Anterior cingulate cortex (tissue), 58 donors: ENCODE results near the gene SAFB2.
A peak's percentile ranks its signal among the peaks of the same experiment; 100 is the strongest.

Experiments
- DNase-seq, 58 donors: peaks; one replicate each; lab custom pipeline; 2025; lab: John Stamatoyannopoulos, UW

SAFB2 gene

DNA sequence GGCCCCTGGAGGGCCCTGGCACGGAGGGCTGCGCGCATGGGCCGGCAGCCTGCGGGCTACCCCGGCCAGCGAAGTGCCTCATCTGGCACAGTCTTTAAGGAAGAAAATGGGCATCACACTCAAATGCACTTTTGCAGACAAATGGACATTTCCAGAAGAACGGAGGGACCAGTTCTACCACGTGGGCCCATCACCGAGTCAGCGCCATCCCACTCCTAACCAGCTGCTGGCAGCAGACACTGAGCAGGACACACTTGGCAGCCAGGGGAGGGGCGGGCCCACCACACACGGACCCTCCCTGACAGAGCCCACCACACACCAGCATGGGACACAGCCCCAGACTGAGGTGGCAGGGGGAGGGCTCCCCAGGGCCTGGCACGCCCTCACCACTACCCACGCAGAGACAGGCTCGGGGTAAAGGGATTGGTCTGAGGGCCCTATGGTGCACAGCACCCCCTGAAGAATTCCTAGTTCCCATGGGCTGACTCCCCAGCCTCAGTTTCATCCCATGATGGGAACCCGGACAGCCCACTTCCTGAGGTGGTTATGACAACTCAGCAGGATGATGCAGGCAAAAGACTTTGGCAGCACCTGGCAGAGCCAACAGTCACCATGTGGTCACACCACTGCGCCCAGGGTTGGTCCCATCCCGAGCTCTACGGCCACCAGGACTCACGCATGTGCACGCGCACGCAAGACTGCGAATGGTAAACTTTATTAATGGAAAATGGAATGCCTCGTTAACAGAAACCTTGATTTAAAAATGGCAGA is 36.1 kb downstream of the SAFB2 start:
- DNase-seq = peak in 12 of 58 donors; percentile 39 to 87 (median 66)

DNA sequence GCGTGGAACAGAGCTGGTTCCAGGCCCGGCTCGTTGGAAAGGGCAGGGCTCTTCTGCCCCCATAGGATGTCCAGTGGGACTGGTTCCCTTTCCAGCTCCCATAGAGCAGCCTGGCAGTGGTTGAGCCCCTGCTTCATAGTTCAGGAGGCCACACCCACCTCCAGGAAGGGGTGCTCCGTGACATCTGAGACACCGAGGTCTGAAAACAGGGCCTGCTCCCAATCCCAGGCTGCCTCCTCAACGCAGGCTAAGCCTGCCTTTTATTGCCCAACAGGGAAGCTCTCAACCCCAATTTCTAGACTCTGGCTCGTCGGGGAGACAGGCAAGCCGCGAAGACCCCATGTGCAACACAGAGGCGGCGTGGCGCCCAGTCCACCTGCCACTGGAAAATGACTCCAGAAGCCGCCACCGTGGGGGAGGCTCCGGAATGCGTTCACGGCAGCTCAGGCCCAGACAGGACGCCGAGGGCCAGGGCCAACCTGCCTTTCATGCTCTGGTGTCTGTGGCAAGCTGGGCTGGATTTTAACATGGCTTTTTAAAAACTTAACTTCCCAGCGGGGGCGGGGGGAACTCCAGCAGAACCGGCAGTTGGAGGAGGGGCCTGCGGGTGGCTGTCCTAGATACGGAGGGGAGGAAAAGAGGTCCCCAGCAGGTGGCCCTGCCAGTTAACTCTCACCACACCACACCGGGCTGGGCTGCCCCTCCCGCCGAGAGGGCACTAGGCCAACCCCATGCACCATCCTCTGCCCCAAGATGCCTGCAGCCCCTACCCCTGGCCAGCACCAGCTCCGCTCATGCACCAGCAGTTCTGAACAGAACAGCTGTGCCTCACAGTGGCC is 36.9 kb downstream of the SAFB2 start:
- DNase-seq = peak in 50 of 58 donors; percentile 8 to 87 (median 53)

DNA sequence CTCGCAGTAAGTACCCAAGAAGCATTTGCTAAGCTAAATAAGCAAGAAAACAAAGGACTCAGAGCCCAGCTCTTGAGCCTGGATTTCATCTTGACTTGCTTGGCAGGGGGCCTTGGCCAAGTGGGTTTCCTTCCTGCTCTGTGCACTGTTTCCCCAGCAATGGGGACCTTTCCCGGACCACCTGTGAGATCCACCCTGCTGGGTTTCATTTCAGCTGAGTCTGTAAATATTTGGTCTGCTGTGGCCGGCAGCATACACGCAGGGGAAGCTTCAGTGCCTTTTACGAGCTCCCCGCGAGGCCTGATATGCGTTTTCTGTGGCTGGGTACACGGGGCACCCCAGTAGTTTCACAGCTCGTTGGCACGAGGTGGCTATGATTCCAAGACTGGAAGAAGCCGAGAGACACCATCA is 42.4 kb downstream of the SAFB2 start:
- no peak for DNase-seq

DNA sequence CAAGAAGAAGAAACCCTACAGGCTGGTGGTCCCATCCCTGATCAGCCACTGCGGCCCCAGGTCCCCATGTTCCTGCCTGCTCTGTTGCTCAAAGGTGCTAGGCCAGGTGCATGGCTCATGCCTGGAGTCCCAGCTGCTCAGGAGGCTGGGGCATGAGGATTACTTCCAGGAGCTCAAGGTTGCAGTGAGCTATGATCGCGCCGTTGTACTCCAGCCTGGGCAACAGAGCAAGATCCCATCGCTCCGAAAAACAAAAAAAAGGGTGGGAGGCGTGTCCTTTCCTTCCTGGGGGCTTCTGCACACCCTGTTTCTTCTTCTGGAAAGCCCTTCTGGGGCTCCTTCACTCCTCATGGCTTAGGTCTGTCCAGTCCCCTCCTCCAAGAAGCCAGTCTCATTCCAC is 42.9 kb downstream of the SAFB2 start:
- no peak for DNase-seq

DNA sequence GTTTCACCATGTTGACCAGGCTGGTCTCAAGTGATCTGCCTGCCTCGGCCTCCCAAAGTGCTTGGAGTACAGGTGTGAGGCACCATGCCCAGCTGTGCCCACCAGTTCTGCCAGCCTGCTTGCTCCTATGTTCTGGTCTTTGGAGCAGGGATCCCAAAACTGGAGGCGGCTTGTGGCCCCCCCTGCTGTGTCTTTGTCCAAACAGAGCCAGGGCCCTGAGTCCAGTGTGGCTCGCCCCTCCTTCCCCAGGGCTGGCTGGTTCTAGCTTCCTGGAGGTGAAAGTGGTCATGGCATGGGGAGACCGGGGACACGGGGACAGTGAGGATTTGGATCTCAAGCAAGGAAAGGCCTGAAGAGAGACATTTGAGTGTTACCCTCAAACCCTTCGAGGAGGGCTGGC is 43.3 kb downstream of the SAFB2 start:
- DNase-seq = no peak

DNA sequence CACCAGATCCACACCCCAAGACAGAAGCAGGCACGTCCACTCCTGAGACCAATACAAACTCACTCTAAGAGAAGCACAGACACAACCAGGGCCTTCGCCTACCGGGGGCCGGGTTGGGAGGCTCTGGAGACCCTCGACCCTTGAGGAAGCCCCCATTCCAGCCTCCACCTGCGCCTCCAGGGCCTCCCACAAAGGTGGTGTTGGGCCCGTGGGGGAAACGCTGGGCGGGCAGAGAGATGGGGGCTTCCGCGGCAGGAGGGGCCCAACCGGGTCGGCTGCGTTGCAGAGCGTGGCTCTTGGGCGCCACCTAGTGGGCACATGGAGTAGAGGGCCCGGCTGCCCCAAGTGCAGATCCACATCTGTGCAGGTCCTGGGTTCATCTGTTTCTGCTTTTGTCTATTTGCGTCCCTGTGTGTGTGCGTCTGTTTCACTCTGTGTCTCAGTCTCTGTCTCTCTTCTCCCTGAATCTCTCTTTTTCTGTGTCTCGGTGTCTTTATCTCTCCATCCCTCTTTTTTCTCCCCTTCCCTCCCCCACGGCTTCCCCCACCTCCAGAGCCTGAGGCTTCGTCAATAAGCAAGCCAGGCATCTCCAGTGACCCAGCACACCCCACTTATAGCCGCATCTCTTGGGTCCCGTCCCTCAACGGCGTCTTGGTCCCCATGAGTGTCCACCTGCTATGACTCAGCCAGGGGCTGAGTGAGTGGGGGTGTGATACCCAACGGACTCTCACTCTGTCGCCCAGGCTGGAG is 44.3 kb downstream of the SAFB2 start:
- DNase-seq = peak in 48 of 58 donors; percentile 4 to 83 (median 28)

DNA sequence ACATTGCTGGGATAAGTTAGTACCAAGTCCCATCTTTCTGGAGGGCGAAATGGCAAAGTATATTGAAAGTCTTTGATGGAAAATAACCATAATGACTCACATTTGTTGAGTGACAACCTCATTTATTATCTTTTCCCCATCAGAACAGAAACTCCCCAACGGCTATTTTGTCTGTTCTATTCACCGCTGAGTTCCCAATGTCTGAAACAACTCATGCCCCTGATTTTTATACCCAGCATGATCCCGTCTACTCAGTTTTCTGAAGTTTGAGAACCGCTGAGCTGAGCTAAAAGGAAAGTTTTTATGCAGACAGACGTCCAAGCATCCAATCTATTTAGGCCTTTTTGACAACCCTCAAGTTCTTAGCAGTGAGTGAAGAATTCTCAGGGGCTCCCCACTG is 47.0 kb downstream of the SAFB2 start:
- DNase-seq = no peak

DNA sequence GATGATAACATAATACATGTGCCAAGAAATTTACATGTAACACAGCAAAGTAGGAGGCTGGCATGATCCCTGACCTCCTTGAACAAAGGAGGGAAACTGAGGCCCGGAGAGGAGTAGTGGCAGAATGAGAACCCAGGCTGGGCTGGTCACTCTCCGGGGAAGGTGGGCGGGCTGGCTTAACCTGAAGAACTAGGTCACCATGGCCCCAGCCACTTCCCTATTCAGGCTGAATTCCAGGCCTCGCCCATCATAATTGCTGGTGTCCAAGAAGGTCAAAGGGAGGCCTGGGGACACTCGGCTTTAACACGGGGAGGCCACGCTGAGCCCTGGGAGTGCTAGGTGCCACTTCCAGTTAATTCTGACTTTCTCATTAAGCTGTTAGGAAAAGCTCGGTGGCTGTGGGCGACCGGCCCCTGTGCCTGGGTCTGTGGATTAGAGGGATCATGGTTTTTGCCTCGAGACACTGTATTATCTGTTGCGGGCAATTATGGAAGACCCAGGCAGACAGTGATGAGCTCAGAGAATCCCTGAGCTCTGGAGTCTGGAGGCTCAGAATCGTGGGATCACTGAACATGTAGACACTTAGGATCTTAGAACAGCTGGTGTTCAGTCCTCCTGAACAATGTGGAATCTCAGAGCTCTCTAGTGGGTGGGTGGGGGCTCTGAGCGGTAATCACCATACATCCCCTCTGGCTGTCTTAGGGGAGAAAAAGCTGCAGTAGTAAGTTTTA is 49.9 kb downstream of the SAFB2 start:
- no peak for DNase-seq

DNA sequence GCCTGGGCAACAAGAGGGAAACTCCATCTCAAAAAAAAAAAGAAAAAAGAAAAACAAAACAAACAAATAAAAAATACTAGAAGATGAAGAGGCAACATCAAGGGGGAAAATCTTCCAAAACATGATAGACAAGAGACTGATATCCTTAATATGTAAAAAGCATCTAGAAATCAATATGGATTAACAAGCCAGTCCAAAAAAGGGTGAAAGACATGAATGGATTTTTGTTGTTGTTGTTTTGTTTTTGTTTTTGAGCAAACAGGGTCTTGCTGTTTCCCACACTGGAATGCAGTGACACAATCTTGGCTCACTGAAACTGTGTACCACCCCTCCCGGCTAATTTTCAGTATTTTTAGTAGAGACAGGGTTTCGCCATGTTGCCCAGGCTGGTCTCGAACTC is 50.8 kb downstream of the SAFB2 start:
- DNase-seq = no peak

DNA sequence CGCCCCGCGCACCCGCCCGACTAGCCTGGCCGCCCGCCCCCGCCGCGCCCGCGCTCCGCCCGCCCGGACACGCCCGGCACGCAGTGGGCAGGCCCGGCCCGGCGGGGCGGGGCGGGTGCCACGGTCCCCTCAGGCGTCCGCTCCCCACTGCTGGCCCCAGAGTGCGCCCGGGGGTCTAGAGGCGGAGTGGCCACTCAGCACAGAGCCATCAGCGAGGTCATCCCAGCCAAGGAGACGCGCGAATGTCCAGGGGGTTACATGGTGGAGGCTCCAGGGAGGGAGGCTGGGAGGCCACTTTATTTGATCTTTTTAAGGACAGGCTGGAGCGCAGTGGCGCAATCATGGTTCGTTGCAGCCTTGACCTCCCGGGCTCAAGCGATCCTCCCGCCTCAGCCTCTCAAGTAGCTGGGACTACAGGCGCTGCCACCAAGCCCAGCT is 54.6 kb downstream of the SAFB2 start:
- DNase-seq = no peak

DNA sequence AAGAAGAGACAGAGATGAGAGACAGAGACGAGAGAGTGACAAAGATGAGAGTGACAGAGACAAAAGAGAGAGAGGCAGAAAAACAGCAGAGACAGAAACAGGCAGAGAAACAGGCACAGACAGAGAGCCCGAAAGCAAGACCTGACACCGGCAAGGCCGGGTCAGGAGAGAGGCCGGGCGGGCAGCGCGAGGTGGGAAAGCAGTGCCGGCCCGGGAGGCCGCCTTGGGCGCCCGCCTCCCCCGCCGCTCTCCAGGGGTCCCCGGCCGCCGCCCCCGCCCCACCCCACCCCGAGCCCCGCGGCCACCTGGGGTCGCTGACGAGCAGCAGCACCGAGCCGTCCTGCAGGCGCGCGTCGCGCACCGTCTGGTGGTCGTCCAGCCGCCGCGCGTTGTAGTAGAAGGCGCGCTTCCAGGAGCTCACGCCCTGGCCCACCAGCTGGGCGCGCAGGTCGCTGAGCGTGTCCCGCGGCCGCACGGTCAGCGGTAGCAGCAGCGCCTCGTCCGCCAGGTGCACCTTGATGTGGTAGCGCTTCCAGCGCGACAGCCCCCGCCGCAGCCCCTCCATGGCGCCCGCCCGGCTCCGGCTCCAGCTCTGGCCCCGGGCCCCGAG is 55.1 kb downstream of the SAFB2 start, which contains the start of gene TINCR:
TSS of gene TINCR (minus strand) at position 594 of the 610 bp plus-strand sequence.
- DNase-seq = no peak

DNA sequence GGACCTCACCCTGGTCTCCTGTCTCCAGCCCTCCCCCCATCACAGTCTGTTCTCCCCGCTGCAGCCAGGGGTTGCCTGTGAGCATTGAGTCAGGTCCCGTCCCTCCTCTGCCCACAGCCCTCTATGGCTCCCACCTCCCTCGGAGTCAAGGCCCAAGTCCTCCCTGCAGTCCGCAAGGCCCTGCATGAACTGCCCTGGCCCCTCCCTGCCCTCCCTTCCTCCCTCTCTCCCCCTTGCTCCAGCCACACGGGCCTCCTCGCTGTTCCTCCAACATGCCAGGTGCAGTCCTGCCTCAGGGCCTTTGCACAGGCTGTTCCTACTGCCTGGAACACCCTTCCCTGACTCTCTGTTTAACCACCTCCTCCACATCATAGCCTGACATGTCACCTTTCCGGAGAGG is 57.6 kb downstream of the SAFB2 start:
- DNase-seq = no peak

DNA sequence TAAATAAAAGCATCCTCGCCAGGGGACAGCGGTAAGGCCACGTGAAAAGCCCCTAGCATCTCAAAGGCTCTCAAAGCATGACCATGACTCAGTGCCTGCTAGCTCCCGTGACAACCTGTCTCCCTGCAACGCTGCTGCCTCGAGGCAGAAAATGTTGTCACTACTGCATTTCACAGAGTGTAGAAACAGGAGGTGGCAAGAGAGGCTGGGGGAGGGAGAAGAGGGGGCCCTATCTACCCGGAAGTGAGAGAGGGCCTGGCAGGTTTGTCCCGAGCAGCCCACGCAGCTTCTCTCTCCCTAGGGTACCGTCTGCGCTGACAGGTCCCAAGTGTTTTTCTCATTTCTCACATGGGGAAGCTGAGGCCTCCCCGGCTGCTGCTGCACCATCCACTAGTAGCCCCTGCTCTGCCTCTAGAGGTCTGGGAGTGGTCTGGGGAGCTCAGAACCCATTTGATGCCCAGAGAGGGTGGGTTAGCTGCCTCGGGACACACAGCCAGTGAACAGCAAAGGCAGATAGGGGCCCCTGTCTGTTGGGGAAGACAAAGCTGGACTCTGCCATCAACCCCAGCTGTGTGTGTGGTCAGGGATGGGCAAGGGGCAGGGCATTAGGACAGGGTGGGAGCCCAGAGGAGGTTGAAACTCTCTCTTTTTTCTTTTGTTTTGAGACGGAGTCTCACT is 58.5 kb downstream of the SAFB2 start:
- peak in 3 of 58 donors; percentile 3 to 47 (median 16) for DNase-seq

DNA sequence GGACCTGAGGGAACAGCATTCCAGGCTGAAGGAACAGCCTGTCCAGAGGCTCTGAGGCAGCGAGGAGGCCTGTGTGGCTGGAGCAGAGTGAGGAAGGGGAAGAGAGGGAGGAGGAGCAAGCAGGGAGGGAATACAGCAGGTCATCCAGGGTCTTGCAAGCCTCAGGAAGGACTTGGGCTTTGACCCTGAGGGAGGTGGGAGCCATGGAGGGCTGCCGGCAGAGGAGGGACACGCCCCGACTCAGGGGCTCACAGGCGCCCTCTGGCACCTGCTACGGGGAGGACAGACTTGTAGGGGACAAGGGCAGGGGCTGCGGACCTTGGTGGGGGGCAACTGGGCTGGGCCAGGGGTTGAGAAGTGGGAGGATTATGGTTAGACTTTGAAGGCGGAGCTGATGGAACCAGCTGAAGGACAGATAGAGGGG is 59.6 kb downstream of the SAFB2 start:
- DNase-seq = no peak

DNA sequence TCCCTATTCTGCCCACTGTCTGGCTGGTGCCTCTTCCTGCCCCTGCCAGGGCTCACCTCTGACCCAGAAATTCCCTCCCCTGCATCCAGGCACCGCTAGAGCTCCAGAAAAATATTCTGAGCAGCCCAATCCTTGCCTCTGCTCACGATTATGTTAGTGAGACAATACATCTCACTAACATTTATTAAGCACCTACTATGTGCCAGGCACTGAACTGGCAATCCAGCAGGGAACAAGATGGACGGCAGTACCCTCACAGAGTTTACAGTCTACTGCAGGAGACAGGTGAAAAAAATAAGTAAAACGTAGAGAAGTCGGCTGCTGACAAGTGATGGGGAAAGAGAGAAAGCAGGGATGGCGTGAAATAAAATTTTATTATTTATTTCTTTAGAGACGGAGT is 60.3 kb downstream of the SAFB2 start:
- no peak for DNase-seq

DNA sequence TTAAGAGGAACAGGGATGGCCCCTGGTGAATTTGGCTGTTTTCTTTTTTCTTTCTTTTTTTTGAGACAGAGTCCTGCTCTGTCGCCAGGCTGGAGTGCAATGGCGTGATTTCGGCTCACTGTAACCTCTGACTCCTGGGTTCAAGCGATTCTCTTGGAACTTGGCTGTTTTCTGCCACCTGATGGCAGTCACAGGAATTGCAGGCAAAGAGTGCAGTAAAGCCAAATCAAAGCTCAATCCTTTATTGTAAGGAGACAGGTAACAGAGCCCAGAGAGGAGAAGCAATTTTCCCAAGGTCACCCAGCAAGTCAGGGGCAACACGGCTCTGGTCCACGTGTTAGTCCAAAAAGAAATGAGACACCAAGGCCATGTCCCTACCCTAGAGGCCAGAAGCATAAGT is 61.0 kb downstream of the SAFB2 start:
- DNase-seq = no peak

DNA sequence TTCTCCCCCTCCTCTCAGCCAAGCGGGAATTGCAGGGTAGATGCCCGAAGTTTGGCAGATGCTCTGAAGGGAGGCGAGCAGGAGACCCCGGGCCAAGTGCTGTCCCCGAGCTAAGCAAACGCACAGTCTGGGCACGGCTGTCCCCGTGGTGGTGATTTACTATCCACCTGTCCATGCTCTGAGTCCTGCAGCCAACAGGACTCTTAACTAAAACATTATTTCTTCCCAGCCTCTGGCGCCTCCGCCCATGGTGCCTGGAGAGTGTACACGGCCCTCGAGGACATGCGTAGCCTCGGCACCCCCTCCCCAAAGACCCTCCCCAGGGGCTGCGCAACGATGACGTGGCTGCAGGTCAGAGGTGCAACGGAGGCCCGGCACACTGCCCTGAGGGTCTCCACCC is 62.4 kb downstream of the SAFB2 start:
- DNase-seq = no peak

DNA sequence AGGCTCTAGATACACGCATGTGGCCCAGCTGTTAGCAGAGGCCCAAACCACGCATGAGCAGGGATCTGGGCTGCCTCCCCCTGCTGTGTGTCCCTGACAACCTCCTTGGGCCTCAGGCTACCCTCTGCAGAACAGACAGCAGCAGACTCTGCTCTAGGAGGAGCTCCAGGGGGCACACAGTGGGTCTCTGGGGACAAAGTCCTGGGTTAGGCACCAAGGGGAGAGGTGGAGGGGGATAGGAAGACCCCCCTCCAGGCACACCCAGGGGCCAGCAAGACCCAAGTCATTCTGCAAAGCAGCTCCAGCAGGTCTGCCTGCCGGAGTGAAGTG is 62.8 kb downstream of the SAFB2 start:
- DNase-seq = no peak

DNA sequence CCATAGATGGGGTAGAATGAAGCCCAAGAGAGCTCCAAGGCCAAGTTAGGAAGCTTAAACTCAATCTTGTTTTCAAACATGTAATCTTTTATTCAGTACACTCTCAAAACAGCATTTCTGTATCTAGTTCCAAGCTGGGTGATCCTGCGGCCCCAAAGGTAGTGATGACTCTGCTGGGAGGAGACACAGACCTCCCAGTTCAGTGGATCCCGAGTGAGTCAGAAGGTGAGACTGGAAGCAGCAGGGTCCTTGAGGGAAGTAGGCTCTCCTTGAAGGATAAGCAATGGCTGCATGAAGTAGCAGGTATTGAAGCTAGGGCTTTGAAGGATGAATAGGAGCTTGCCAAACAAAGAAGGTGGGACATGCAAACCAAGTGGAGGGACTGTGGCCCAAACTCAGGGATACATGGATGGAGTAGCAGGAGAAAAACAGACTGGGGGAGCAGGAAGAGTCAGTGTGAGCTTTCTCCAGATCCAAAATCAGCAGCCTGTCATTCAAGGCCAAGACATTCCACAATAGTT is 64.4 kb downstream of the SAFB2 start:
- DNase-seq = no peak
